Measurements from ENCODE around the gene ADAM10. TPM values are rescaled to one million over a fixed set of nuclear protein-coding genes. Genes with fewer than 3 reads are reported as not detected.
A peak's percentile ranks its signal among the peaks of the same experiment; 100 is the strongest.

Gene ADAM10
- polyA plus RNA-seq, 3 donors, result 66.0 to 269 (median 149) TPM

- no peak overlapping the region for H3K4me3 Mint-ChIP-seq
Observed at GRCh38 chr15:58665672-58666071, 83.8 kb downstream of the ADAM10 start.

GRCh38 chr15:58650102-58650501 is 99.4 kb downstream of the ADAM10 start:
- Mint-ChIP-seq H3K27ac (no peak overlapping the region), H3K27me3 (ENCODE audit: low read depth in 3 of 3) (peaks cover 0 to 2% (median 1%) of the 10 kb centered on the region in 3 donors), H3K4me3 (no peak overlapping the region), H3K36me3 (peaks cover 37 to 65% of the 10 kb centered on the region in 2 donors), H3K4me1 (no peaks in the 10 kb centered on the region), H3K9me3 (peaks cover 0 to 2% (median 0%) of the 10 kb centered on the region in 7 donors)
- no peaks in the 10 kb centered on the region for H3K27me3 ChIP-seq (ENCODE audit: control insufficient read depth in 2 of 2, insufficient read depth in 2 of 2, low read length in 2 of 2)
- H3K4me2 ChIP-seq (replicated peaks; ENCODE audit: extremely low read depth, low read length, poor library complexity, severe bottlenecking), result no peak overlapping the region
- no peak for DNase-seq
- no peak overlapping the region for H3K27ac ChIP-seq (ENCODE audit: low read depth in 1 of 2, low read length in 2 of 2)
- no peak overlapping the region for H3K4me3 ChIP-seq (replicated peaks in 1 of 3; ENCODE audit: low read depth in 2 of 3, low read length in 3 of 3)
- TF ChIP-seq, protein P1, sequence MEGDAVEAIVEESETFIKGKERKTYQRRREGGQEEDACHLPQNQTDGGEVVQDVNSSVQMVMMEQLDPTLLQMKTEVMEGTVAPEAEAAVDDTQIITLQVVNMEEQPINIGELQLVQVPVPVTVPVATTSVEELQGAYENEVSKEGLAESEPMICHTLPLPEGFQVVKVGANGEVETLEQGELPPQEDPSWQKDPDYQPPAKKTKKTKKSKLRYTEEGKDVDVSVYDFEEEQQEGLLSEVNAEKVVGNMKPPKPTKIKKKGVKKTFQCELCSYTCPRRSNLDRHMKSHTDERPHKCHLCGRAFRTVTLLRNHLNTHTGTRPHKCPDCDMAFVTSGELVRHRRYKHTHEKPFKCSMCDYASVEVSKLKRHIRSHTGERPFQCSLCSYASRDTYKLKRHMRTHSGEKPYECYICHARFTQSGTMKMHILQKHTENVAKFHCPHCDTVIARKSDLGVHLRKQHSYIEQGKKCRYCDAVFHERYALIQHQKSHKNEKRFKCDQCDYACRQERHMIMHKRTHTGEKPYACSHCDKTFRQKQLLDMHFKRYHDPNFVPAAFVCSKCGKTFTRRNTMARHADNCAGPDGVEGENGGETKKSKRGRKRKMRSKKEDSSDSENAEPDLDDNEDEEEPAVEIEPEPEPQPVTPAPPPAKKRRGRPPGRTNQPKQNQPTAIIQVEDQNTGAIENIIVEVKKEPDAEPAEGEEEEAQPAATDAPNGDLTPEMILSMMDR (IDR thresholded peaks at IDR 0.05), result no peak
- intact Hi-C loops (cut with micrococcal nuclease), result no loop called here
- no peaks in the 10 kb centered on the region for H3K4me1 ChIP-seq (ENCODE audit: control insufficient read depth in 1 of 2, insufficient read depth in 2 of 2, low read length in 2 of 2)
- no peaks in the 10 kb centered on the region for H3K79me2 ChIP-seq (ENCODE audit: insufficient read depth, low read length)
- no peaks in the 10 kb centered on the region for H3K9me3 ChIP-seq (replicated peaks in 1 of 2; ENCODE audit: control insufficient read depth in 1 of 2, insufficient read depth in 1 of 2, low read length in 2 of 2)
- H2AFZ ChIP-seq (ENCODE audit: insufficient read depth, low read depth, low read length, poor library complexity, severe bottlenecking), result no peak overlapping the region
- H3K9ac ChIP-seq (ENCODE audit: insufficient read depth, low read length, poor library complexity, severe bottlenecking), result no peak overlapping the region
- peaks cover 5% of the 10 kb centered on the region for H4K20me1 ChIP-seq (ENCODE audit: insufficient read depth, low read length)
- H3K36me3 ChIP-seq (replicated peaks in 1 of 2; ENCODE audit: control insufficient read depth in 1 of 2, insufficient read depth in 2 of 2, low read length in 2 of 2), result peaks cover 18 to 53% of the 10 kb centered on the region in 2 donors

More at GRCh38 chr15:58665672-58666071, 83.8 kb downstream of the ADAM10 start:
- Histone ChIP-seq H3K4me2 (replicated peaks; ENCODE audit: extremely low read depth, low read length, poor library complexity, severe bottlenecking) (no peak overlapping the region), H3K4me3 (replicated peaks in 1 of 3; ENCODE audit: low read depth in 2 of 3, low read length in 3 of 3) (no peak overlapping the region), H3K36me3 (replicated peaks in 1 of 2; ENCODE audit: control insufficient read depth in 1 of 2, insufficient read depth in 2 of 2, low read length in 2 of 2) (peaks cover 34 to 73% of the 10 kb centered on the region in 2 donors), H3K27me3 (ENCODE audit: control insufficient read depth in 2 of 2, insufficient read depth in 2 of 2, low read length in 2 of 2) (no peaks in the 10 kb centered on the region), H3K4me1 (ENCODE audit: control insufficient read depth in 1 of 2, insufficient read depth in 2 of 2, low read length in 2 of 2) (no peaks in the 10 kb centered on the region), H3K27ac (ENCODE audit: low read depth in 1 of 2, low read length in 2 of 2) (no peak overlapping the region), H2AFZ (ENCODE audit: insufficient read depth, low read depth, low read length, poor library complexity, severe bottlenecking) (no peak overlapping the region), H3K9ac (ENCODE audit: insufficient read depth, low read length, poor library complexity, severe bottlenecking) (no peak overlapping the region), H4K20me1 (ENCODE audit: insufficient read depth, low read length) (peaks cover 67% of the 10 kb centered on the region), H3K79me2 (ENCODE audit: insufficient read depth, low read length) (peaks cover 3% of the 10 kb centered on the region), H3K9me3 (replicated peaks in 1 of 2; ENCODE audit: control insufficient read depth in 1 of 2, insufficient read depth in 1 of 2, low read length in 2 of 2) (no peaks in the 10 kb centered on the region)
- H3K9me3 Mint-ChIP-seq, result peaks cover 0 to 5% (median 0%) of the 10 kb centered on the region in 7 donors
- peak overlapping the region in 1 of 7 donors; percentile 17 for H3K27ac Mint-ChIP-seq
- no peaks in the 10 kb centered on the region for H3K27me3 Mint-ChIP-seq (ENCODE audit: low read depth in 3 of 3)
- intact Hi-C loops (cut with micrococcal nuclease), result no loop called here
- TF ChIP-seq, protein P1 (IDR thresholded peaks at IDR 0.05), result no peak
- 97% methylated on average over 2 of the region's 2 CpGs for WGBS (ENCODE audit: insufficient coverage)
- peaks cover 54 to 58% of the 10 kb centered on the region in 2 donors for H3K36me3 Mint-ChIP-seq
- no peaks in the 10 kb centered on the region for H3K4me1 Mint-ChIP-seq
- peak in 1 of 3 donors; percentile 28 for DNase-seq
